Right lobe of liver (tissue), 4 donors: ENCODE data around the gene SH3BP4.

Experiments
- POLR2A ChIP-seq: fragments of 450-650 bp; IDR thresholded peaks from one replicate; pipeline ENCODE4 v1.6.1; 2017; ENCODE audit warnings: antibody characterized with exemption, mild to moderate bottlenecking
- TF ChIP-seq, protein P1 (sequence below), 4 donors: fragments of 200-600 bp in 3 of 4; fragments of 450-650 bp in 1 of 4; IDR thresholded peaks; one replicate each; pipeline versions ENCODE4 v1.5.1 to v1.8.0; 2016 to 2022; ENCODE audit warnings: antibody characterized with exemption in 4 of 4, mild to moderate bottlenecking in 2 of 4
- donor health status: DM: no; HTN: no; CAD: no.
- donor health status: DM: no; HTN: no; CAD: no.
- donor health status: DM: no; HTN: yes; CAD: no.

DNA sequence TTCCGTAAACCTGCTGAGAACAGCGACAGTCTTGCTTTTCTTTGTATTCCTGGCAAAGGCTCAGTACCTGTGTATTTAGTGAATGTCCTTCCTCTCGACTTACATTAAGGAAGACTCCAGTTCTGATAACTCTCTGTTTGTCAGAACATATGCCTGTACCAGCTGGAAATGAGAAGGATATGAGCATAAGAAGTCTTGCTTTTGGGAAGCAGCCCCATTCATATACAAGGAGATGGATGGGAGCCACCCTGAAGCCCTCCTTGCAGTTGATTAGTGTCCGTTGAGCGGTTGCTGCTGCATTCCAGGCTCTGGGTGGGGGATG, 59.8 kb downstream of the SH3BP4 start:
- TF ChIP-seq, protein P1, sequence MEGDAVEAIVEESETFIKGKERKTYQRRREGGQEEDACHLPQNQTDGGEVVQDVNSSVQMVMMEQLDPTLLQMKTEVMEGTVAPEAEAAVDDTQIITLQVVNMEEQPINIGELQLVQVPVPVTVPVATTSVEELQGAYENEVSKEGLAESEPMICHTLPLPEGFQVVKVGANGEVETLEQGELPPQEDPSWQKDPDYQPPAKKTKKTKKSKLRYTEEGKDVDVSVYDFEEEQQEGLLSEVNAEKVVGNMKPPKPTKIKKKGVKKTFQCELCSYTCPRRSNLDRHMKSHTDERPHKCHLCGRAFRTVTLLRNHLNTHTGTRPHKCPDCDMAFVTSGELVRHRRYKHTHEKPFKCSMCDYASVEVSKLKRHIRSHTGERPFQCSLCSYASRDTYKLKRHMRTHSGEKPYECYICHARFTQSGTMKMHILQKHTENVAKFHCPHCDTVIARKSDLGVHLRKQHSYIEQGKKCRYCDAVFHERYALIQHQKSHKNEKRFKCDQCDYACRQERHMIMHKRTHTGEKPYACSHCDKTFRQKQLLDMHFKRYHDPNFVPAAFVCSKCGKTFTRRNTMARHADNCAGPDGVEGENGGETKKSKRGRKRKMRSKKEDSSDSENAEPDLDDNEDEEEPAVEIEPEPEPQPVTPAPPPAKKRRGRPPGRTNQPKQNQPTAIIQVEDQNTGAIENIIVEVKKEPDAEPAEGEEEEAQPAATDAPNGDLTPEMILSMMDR (IDR thresholded peaks at IDR 0.05) = no peak
- TF ChIP-seq POLR2A = no peak
